ENCODE results near the gene MYO5C.

DNA sequence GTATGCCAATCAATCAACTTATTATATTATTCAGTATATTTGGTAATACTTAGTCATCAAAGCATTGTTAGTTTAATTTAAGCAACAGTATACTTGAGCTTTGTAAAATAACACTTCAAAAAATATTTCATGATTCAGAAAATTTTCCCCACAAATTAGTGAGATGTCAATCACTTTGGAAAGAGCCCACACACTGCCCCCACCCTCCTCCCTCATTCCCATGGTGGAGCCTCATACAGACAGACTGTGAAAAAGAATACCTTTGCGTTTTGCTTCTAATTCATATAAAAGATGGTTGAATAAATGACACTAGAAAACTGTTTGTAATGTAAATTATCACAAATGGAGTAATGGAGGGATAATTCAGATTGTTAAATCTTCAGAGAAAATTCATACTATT lies 43.3 kb upstream of the MYO5C start:
- TF ChIP-seq, protein P1, sequence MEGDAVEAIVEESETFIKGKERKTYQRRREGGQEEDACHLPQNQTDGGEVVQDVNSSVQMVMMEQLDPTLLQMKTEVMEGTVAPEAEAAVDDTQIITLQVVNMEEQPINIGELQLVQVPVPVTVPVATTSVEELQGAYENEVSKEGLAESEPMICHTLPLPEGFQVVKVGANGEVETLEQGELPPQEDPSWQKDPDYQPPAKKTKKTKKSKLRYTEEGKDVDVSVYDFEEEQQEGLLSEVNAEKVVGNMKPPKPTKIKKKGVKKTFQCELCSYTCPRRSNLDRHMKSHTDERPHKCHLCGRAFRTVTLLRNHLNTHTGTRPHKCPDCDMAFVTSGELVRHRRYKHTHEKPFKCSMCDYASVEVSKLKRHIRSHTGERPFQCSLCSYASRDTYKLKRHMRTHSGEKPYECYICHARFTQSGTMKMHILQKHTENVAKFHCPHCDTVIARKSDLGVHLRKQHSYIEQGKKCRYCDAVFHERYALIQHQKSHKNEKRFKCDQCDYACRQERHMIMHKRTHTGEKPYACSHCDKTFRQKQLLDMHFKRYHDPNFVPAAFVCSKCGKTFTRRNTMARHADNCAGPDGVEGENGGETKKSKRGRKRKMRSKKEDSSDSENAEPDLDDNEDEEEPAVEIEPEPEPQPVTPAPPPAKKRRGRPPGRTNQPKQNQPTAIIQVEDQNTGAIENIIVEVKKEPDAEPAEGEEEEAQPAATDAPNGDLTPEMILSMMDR (conservative IDR thresholded peaks at IDR 0.05; ENCODE audit: low read depth, low read length): no peak
- TF ChIP-seq RAD21 (IDR thresholded peaks at IDR 0.05; ENCODE audit: low read length) (no peak), POLR2A (IDR thresholded peaks at IDR 0.05; ENCODE audit: low read depth, low read length) (no peak), CHD1 (IDR thresholded peaks at IDR 0.05; ENCODE audit: low read depth, low read length) (no peak), SMC3 (IDR thresholded peaks at IDR 0.05; ENCODE audit: low read depth, low read length) (no peak), NFE2L2 (IDR thresholded peaks at IDR 0.05; ENCODE audit: low read depth, low read length) (no peak), CEBPB (IDR thresholded peaks at IDR 0.05; ENCODE audit: low read depth, low read length) (no peak), FOS (IDR thresholded peaks at IDR 0.05; ENCODE audit: low read depth, low read length) (no peak)
- TF ChIP-seq, protein P2, sequence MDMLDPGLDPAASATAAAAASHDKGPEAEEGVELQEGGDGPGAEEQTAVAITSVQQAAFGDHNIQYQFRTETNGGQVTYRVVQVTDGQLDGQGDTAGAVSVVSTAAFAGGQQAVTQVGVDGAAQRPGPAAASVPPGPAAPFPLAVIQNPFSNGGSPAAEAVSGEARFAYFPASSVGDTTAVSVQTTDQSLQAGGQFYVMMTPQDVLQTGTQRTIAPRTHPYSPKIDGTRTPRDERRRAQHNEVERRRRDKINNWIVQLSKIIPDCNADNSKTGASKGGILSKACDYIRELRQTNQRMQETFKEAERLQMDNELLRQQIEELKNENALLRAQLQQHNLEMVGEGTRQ (IDR thresholded peaks at IDR 0.05; ENCODE audit: low read depth, low read length): no peak
